ENCODE measurements around the gene SLAMF1. TPM values are rescaled to one million over a fixed set of nuclear protein-coding genes. Genes with fewer than 3 reads are reported as not detected.

SLAMF1 gene
- total RNA-seq, 1 donor from 2014 or later = not detected

DNA sequence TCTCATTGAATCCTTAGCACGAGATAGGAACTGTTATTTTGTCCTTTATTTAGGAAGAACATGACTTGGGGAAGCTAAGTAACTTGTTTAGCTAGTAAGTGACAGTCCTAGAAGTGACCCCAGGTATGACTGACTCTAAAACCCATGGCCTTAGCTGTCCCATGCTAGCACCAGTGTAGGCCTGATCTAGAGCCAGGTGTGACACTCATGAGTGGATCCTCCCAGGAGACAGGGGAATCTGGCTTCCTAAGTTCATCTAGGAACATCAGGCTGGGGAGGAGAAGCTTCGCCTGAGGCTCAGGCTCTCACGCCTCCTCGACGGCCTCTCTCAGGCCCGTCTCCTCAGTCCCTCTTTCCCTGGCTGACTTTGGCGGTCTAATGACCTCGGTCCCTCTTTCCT is 33.6 kb upstream of the SLAMF1 start:
- H3K36me3 ChIP-seq = no peaks in the 10 kb centered on the region
- H4K20me1 ChIP-seq (ENCODE audit: low read depth) = no peaks in the 10 kb centered on the region
- H3K9ac ChIP-seq = no peak overlapping the region
- no peak overlapping the region for H3K4me3 ChIP-seq
- no peaks in the 10 kb centered on the region for H3K4me1 ChIP-seq
- Mint-ChIP-seq H3K27me3 (ENCODE audit: insufficient read depth, low read depth) (peaks cover 3% of the 10 kb centered on the region), H3K27ac (no peak overlapping the region), H3K36me3 (no peaks in the 10 kb centered on the region), H3K9me3 (no peaks in the 10 kb centered on the region), H3K4me3 (no peak overlapping the region), H3K4me1 (peaks cover 2% of the 10 kb centered on the region)
- no peak for DNase-seq (ENCODE audit: low spot score)
- H3K79me2 ChIP-seq (ENCODE audit: low read depth) = no peaks in the 10 kb centered on the region
- H3K4me2 ChIP-seq = no peak overlapping the region
- no peak overlapping the region for H3K27ac ChIP-seq
- no peak overlapping the region for H2AFZ ChIP-seq (replicated peaks)
- H3F3A ChIP-seq (ENCODE audit: low read depth) = no peaks in the 10 kb centered on the region
- H3K27me3 ChIP-seq = no peaks in the 10 kb centered on the region
- no peaks in the 10 kb centered on the region for H3K9me3 ChIP-seq (ENCODE audit: low read depth)
- TF ChIP-seq CTCF (IDR thresholded peaks at IDR 0.05) = no peak

DNA sequence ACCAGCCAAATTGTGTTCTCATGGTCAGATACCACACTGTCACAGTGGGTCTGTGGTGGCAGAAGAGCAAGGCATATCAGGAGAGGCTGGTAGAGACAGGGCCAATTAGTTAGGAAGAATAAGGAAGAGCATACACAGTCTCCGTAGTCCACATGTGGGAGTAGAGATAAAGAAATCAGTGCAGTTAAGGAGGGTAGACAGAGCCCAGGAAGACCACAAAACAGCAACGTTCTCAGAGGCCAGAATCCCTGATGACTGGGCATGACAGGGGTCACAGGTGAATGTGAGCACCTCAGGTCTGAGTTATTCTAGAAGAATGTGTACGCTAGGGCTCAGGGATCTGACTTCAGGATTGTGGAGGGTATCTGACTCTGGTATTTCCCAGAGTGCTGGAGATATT is 33.0 kb upstream of the SLAMF1 start:
- Histone ChIP-seq H2AFZ (replicated peaks) (no peak overlapping the region), H3K36me3 (no peaks in the 10 kb centered on the region), H3K4me2 (no peak overlapping the region), H4K20me1 (ENCODE audit: low read depth) (no peaks in the 10 kb centered on the region), H3K27me3 (no peaks in the 10 kb centered on the region), H3K9ac (no peak overlapping the region), H3K79me2 (ENCODE audit: low read depth) (no peaks in the 10 kb centered on the region), H3K4me1 (no peaks in the 10 kb centered on the region), H3K4me3 (no peak overlapping the region), H3F3A (ENCODE audit: low read depth) (no peaks in the 10 kb centered on the region), H3K27ac (no peak overlapping the region), H3K9me3 (ENCODE audit: low read depth) (no peaks in the 10 kb centered on the region)
- H3K27ac Mint-ChIP-seq = no peak overlapping the region
- H3K9me3 Mint-ChIP-seq = no peaks in the 10 kb centered on the region
- DNase-seq (ENCODE audit: low spot score) = no peak
- H3K4me3 Mint-ChIP-seq = no peak overlapping the region
- peaks cover 3% of the 10 kb centered on the region for H3K27me3 Mint-ChIP-seq (ENCODE audit: insufficient read depth, low read depth)
- H3K36me3 Mint-ChIP-seq = no peaks in the 10 kb centered on the region
- no peak for TF ChIP-seq EZH2 (IDR thresholded peaks at IDR 0.05)
- no peak for TF ChIP-seq CTCF (IDR thresholded peaks at IDR 0.05)
- no peak for TF ChIP-seq EZH2phosphoT487 (IDR thresholded peaks at IDR 0.05)
- peaks cover 2% of the 10 kb centered on the region for H3K4me1 Mint-ChIP-seq

GRCh38 chr1:160676869-160677597 is 30.2 kb upstream of the SLAMF1 start:
- no peak overlapping the region for H3K4me3 ChIP-seq

More at GRCh38 chr1:160676869-160677597, 30.2 kb upstream of the SLAMF1 start:
- Histone ChIP-seq H3K36me3 (no peaks in the 10 kb centered on the region), H3F3A (ENCODE audit: low read depth) (no peaks in the 10 kb centered on the region), H3K4me2 (no peak overlapping the region), H3K9me3 (ENCODE audit: low read depth) (no peaks in the 10 kb centered on the region), H2AFZ (replicated peaks) (no peak overlapping the region), H3K9ac (no peak overlapping the region), H3K27me3 (no peaks in the 10 kb centered on the region), H3K4me1 (peaks cover 3% of the 10 kb centered on the region), H3K27ac (no peak overlapping the region), H3K79me2 (ENCODE audit: low read depth) (no peaks in the 10 kb centered on the region), H4K20me1 (ENCODE audit: low read depth) (no peaks in the 10 kb centered on the region)
- Mint-ChIP-seq H3K36me3 (no peaks in the 10 kb centered on the region), H3K4me1 (peaks cover 2% of the 10 kb centered on the region), H3K9me3 (no peaks in the 10 kb centered on the region), H3K27me3 (ENCODE audit: insufficient read depth, low read depth) (peaks cover 3% of the 10 kb centered on the region), H3K27ac (peak overlapping the region; percentile 25), H3K4me3 (no peak overlapping the region)
- DNase-seq (ENCODE audit: low spot score) = no peak
- TF ChIP-seq EZH2 (IDR thresholded peaks at IDR 0.05) = no peak
- no peak for TF ChIP-seq EZH2phosphoT487 (IDR thresholded peaks at IDR 0.05)
- no peak for TF ChIP-seq CTCF (IDR thresholded peaks at IDR 0.05)
